Measurements from ENCODE around the gene MSI1.

- TF ChIP-seq CTCF (conservative IDR thresholded peaks at IDR 0.05 in 1 of 2, IDR thresholded peaks at IDR 0.05 in 1 of 2; ENCODE audit: low read depth in 1 of 2, low read length in 2 of 2): no peak
- TF ChIP-seq EZH2 (IDR thresholded peaks at IDR 0.05; ENCODE audit: low read length, missing control alignments): no peak
Measured at GRCh38 chr12:120381752-120382419, 12.9 kb upstream of the MSI1 start.
